Measurements from ENCODE around the gene LRP8.

LRP8 gene

DNA sequence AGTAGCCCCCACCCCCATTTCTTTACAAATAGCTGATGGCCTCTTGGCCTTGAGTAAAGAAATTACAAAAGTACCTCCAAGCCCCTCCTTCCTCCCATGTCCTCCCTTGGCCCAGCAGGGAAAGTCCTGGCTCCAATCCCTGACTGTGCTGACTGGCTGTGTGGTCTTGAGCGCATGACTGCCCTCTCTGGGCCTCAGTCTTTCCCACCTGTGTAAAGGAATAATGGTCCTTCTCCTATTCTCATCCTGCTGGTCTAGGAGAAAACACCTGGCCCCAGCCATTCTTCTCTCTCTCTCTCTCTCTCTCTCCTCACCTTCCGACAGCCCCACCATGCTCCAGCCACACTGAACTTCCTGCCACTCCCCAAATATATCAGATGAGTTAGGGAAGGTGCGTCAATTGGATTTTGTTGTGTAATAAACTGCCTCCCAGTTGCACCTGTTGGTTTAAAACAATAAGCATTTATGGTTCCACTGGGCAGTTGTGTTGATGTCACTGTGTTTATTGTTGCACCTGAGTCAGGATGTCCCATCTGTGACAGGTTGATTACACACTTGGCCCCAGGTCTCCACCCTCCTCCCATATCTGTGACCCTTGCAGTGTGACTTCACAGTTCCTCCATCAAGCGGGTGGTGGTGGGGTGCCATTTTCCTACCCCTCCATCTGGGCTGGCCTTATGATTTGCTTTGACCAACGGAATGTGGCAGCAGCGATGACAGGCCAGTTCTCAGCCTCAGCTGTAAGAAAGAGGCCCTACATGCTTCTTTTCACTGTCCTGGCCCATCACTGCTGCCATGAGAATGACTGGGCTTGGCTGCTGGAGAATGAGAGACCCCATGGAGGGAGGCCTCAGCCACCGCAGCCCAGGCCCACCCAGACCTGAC is 22.3 kb upstream of the LRP8 start:
- DNase-seq (ENCODE audit: low read depth): no peak
- TF ChIP-seq, protein P1, sequence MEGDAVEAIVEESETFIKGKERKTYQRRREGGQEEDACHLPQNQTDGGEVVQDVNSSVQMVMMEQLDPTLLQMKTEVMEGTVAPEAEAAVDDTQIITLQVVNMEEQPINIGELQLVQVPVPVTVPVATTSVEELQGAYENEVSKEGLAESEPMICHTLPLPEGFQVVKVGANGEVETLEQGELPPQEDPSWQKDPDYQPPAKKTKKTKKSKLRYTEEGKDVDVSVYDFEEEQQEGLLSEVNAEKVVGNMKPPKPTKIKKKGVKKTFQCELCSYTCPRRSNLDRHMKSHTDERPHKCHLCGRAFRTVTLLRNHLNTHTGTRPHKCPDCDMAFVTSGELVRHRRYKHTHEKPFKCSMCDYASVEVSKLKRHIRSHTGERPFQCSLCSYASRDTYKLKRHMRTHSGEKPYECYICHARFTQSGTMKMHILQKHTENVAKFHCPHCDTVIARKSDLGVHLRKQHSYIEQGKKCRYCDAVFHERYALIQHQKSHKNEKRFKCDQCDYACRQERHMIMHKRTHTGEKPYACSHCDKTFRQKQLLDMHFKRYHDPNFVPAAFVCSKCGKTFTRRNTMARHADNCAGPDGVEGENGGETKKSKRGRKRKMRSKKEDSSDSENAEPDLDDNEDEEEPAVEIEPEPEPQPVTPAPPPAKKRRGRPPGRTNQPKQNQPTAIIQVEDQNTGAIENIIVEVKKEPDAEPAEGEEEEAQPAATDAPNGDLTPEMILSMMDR (conservative IDR thresholded peaks at IDR 0.05; ENCODE audit: low read length): no peak

DNA sequence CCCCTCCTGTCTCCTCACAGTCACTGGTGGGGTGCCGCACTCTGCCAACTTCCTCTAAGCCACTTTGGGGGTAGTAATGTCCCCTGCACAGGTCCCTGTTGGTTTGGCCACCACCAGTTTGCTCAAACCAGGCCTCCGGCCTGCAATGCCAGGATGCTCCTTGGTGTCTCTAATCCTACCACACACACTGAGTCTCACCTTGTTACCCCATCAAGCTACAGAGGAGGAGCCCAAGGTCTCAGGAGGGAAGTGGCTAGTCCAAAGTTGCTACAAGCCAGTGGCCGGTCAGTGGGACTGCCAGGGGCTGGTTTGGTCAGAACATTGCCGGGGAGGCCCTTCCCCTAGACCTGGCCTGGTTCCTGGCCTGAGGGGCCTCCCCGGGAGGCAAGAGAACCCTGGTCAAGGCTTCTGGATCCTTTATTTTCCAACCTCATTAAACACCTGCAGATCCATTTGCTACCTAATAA is 21.5 kb upstream of the LRP8 start:
- TF ChIP-seq, protein P1 (conservative IDR thresholded peaks at IDR 0.05; ENCODE audit: low read length): no peak
- no peak for DNase-seq (ENCODE audit: low read depth)
- no peak overlapping the region for H3K4me3 ChIP-seq (ENCODE audit: low read length)

More for the DNA sequence above, 22.3 kb upstream of the LRP8 start:
- no peak overlapping the region for H3K4me3 ChIP-seq (ENCODE audit: low read length)

DNA sequence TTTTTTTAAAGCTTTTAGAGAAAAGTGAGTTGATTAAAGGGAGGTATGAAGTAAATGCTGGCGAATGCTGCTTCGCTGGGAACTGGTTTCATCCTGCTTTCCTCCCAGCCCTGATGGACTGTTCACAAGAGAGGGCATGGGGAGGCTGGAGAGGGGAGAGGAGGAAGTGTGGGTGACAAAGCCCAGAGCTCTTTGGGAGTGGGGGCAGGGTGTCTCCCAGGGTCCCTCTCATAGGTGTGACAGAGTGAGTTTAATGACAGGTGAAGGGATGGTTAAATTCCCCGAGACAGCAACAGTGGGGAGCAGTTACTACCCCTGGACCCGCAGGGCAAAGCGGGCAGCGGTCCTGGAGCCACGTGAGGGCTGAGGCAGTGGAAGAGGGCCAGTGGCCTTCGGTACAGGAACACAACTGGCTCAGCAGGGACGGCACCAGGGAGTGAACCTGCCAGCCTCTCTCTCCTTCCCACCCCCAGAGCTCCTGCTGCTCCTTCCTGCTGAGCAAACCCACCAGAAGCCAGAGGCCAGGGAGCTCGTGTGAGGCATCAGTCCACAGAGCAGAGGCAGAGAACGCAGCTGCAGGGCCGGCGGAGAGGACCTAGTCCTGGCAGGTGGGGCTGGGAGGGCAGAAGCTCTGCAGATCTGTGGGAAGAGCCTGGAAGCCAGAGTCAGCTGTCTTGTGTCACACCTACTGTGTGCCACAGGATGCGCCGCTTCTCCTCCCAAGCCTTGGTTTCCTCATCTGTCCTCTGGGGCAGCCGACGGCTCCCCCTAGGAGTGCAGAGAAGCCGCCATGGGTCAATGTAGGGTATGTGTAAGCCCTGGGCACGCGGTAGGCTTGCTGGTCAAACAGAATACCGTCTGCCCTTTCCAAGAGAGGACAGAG is 20.9 kb upstream of the LRP8 start:
- no peak for DNase-seq (ENCODE audit: low read depth)
- TF ChIP-seq, protein P1 (conservative IDR thresholded peaks at IDR 0.05; ENCODE audit: low read length): no peak
- no peak overlapping the region for H3K4me3 ChIP-seq (ENCODE audit: low read length)

DNA sequence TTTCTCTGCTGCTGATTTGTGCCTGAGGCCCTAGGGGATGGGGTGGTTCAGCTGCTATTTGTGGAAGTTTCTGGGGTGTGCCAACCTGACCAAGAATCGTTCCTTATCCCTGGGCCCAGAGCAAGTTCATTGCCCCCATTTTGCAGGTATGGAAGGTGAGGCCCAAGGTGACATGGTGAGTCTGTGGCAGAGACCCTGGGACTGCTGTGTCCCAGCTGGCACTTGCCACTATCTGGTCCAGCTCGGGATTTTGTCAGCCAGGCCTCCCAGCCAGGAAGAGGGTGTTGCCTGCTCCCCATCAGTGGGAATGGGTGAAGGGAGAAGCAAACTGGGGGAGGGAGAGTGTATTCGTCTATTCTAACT is 18.9 kb upstream of the LRP8 start:
- no peak for DNase-seq (ENCODE audit: low read depth)
- TF ChIP-seq, protein P1 (conservative IDR thresholded peaks at IDR 0.05; ENCODE audit: low read length): no peak
- H3K4me3 ChIP-seq (ENCODE audit: low read length): no peak overlapping the region

DNA sequence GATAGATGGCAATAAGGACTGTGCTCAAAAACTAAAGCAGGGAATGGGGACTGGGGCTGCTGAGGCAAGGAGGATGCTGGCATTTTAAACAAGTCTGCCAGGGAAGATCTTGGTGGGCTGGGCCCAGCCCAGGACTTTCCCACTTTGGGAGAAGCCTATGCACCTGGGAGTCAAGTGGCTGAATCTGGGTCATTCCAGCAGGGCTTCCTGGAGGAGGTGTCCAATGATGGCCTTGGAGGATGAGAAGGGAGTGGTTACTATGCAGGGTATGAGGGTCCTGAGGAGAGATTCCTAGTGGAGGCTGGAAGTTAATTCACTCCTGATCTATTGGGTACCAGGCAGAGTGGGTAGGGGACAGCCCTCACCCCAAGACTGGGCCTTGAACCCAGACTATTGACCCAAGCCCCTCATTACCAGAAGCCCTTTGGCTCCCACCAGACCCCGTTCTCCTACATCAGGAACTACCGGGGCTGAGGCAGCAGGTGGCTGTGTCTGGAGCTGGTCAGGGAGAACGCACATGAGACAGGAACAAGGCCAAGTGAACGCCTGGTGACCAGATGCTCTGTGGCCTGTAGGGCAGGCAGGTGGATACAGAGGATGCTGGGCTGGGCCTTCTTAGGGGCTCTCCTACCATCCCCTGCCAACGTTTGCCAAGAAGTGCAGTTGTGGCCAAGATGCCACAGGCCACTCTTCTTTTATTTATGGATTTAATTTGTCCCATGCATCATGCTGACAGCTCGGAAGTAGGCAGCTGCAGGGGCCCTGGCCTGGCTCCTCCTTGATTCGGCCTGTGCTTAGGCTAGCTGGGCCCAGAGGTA is 18.3 kb upstream of the LRP8 start:
- TF ChIP-seq, protein P1 (conservative IDR thresholded peaks at IDR 0.05; ENCODE audit: low read length): no peak
- no peak overlapping the region for H3K4me3 ChIP-seq (ENCODE audit: low read length)
- DNase-seq (ENCODE audit: low read depth): no peak

DNA sequence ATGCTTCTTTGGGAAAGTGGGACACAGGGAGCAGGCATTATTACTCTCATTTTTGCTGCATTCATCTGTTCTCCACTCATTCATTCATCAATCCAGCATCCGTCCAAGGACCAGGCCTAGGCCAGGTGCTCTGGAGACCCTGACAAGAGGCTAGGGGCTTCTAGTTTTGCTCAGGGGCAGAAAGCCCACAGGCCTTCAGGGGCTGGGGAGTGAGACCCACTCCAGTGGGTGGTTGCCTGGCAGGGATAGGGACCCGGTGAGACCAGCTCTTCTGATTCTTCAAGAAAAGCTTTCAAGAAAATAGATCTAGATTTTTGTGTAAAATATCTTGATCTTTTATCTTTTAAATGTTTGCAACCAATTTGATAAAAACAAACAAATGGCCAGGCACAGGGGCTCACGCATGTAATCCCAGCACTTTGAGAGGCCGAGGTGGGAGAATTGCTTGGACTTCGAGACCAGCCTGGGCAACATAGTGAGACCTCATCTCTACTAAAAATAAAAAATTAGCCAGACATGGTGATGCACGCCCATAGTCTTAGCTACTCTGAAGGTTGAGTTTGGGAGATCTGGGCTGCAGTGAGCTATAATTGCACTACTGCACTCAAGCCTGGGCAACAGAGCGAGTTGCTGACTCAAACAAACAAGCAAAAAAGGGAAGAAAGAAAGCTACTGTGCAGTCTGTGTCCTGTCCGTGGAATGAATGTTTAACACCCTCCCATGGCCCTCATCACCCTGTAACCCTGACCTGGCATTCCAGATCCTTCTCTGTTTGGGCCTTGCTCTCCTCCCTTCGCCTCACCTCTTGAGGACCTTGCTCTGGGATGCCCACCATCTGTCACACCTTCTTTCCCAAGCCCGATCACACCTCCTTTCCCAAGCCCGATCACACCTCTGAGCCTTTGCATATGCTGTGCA is 17.3 kb upstream of the LRP8 start:
- DNase-seq (ENCODE audit: low read depth): no peak
- TF ChIP-seq, protein P1 (conservative IDR thresholded peaks at IDR 0.05; ENCODE audit: low read length): no peak
- no peak overlapping the region for H3K4me3 ChIP-seq (ENCODE audit: low read length)

Measured in AG10803 (cell line).